MCF 10A (cell line): ENCODE measurements around the gene GRM7. TPM values are rescaled to one million over a fixed set of nuclear protein-coding genes. Genes with fewer than 3 reads are reported as not detected.

Experiments
- BruUV-seq: library from RNA; stranded (reverse); fragments of 400-500 nt; replicated peaks from 2 replicates; lab custom pipeline; 2021; lab: Mats Ljungman, UMichigan
- CTCF ChIA-PET: fragments of 300-600 bp; sonication (Branson Sonifier 250); formaldehyde crosslinking; extraction: SDS; loops from one replicate; lab custom pipeline; 2021; ENCODE audit warnings: antibody characterized with exemption, inconsistent platforms; lab: Yijun Ruan, JAX
- POLR2A ChIA-PET: fragments of 300-600, 350-650 bp; sonication (Branson Sonifier 250); formaldehyde crosslinking; extraction: SDS; loops from one replicate; lab custom pipeline; 2020; ENCODE audit warnings: antibody characterized with exemption, inconsistent platforms; lab: Yijun Ruan, JAX
- DNase-seq: peaks from one replicate; pipeline ENCODE4 v3.0.0-alpha.2; 2018; ENCODE audit not compliant: unreplicated experiment
- H3K27ac Mint-ChIP-seq: one replicate; pipeline ENCODE4 v1.8.0; 2022; ENCODE audit warnings: mild to moderate bottlenecking, low read depth, mixed read lengths; ENCODE audit not compliant: unreplicated experiment
- H3K27me3 Mint-ChIP-seq: one replicate; pipeline ENCODE4 v1.8.0; 2022; ENCODE audit warnings: mixed read lengths; ENCODE audit not compliant: insufficient read depth, unreplicated experiment
- H3K36me3 Mint-ChIP-seq: one replicate; pipeline ENCODE4 v1.8.0; 2022; ENCODE audit warnings: mild to moderate bottlenecking, moderate library complexity, mixed read lengths; ENCODE audit not compliant: insufficient read depth, unreplicated experiment
- H3K4me1 Mint-ChIP-seq: one replicate; pipeline ENCODE4 v1.8.0; 2022; ENCODE audit warnings: mixed read lengths; ENCODE audit not compliant: insufficient read depth, unreplicated experiment
- H3K4me3 Mint-ChIP-seq: one replicate; pipeline ENCODE4 v1.8.0; 2022; ENCODE audit warnings: mild to moderate bottlenecking, moderate library complexity, mixed read lengths; ENCODE audit not compliant: unreplicated experiment
- H3K9me3 Mint-ChIP-seq: one replicate; pipeline ENCODE4 v1.8.0; 2022; ENCODE audit warnings: mixed read lengths; ENCODE audit not compliant: unreplicated experiment
- intact Hi-C: fragments of 100-400 bp; cut with micrococcal nuclease; formaldehyde crosslinking; loops from 2 replicates; pipeline ENCODE4 v1.14.1; 2022
- total RNA-seq: library from RNA; stranded (reverse); gene quantifications from 2 replicates; pipeline ENCODE4 v1.2.3, GENCODE V29; 2022
- TF ChIP-seq, protein P1 (sequence below): fragments of 200-600 bp; IDR thresholded peaks from one replicate; pipeline ENCODE4 v1.8.0; 2022; ENCODE audit warnings: antibody characterized with exemption, mild to moderate bottlenecking; ENCODE audit not compliant: unreplicated experiment

GRM7 gene
- total RNA-seq, 1 experiment from 2014 or later = not detected

- Mint-ChIP-seq H3K9me3 (peaks cover 12% of the 10 kb centered on the region), H3K4me1 (peaks cover 11% of the 10 kb centered on the region), H3K4me3 (no peak overlapping the region), H3K27ac (no peak overlapping the region), H3K36me3 (no peaks in the 10 kb centered on the region), H3K27me3 (no peaks in the 10 kb centered on the region)
- POLR2A ChIA-PET = interaction anchor here (0.7 to 0.9 kb wide), 2 partner anchors 9 to 12 kb away, joined by 3 to 5 read pairs; no protein-coding TSS in a partner anchor
- CTCF ChIA-PET = interaction anchor here (0.6 kb wide), 3 partner anchors 22 to 872 kb away, joined by 3 read pairs; no protein-coding TSS in a partner anchor
- TF ChIP-seq, protein P1, sequence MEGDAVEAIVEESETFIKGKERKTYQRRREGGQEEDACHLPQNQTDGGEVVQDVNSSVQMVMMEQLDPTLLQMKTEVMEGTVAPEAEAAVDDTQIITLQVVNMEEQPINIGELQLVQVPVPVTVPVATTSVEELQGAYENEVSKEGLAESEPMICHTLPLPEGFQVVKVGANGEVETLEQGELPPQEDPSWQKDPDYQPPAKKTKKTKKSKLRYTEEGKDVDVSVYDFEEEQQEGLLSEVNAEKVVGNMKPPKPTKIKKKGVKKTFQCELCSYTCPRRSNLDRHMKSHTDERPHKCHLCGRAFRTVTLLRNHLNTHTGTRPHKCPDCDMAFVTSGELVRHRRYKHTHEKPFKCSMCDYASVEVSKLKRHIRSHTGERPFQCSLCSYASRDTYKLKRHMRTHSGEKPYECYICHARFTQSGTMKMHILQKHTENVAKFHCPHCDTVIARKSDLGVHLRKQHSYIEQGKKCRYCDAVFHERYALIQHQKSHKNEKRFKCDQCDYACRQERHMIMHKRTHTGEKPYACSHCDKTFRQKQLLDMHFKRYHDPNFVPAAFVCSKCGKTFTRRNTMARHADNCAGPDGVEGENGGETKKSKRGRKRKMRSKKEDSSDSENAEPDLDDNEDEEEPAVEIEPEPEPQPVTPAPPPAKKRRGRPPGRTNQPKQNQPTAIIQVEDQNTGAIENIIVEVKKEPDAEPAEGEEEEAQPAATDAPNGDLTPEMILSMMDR = no peak
- BruUV-seq = no TSS peak
- DNase-seq = no peak
- intact Hi-C loops = no loop called here
Observed at GRCh38 chr3:7241584-7242302, 380.8 kb downstream of the GRM7 start.

- Mint-ChIP-seq H3K36me3 (no peaks in the 10 kb centered on the region), H3K27ac (no peak overlapping the region), H3K4me1 (peaks cover 11% of the 10 kb centered on the region), H3K27me3 (no peaks in the 10 kb centered on the region), H3K9me3 (peaks cover 10% of the 10 kb centered on the region), H3K4me3 (no peak overlapping the region)
- POLR2A ChIA-PET = interaction anchor here (0.7 to 0.9 kb wide), 2 partner anchors 9 to 12 kb away, joined by 3 to 5 read pairs; no protein-coding TSS in a partner anchor
- intact Hi-C loops = no loop called here
- TF ChIP-seq, protein P1 = no peak
- peak; percentile 20 for DNase-seq
- CTCF ChIA-PET = interaction anchor here (0.6 kb wide), 2 partner anchors 62 to 871 kb away, joined by 3 read pairs; no protein-coding TSS in a partner anchor
- BruUV-seq = no TSS peak
Observed at GRCh38 chr3:7242303-7242635, 381.4 kb downstream of the GRM7 start.

DNA sequence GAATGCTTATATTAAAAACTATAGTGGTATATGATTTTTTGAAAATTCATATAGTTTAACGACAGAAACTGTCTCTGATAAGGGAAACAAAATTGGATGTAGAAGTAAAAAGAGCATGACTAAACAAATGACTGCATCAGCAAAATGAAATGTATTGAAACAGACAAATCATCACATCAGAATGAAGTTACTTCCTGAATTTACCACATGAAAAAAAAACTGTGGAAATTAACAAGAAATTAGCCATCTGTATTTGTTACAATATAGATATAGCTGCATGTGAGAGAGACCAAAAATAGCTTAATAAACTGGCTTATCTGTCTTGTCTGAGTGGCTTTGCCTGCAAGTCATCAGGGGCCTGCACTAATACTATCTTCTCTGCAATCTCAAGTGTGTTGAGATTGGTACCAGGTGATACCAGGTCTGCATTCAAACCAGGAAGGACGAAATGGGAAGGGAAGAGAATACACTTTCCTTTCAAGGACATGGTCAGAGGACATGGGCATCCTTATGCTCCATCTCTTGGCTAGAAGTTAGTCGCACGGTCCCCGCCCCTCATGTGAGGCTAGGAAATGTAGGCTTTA, 388.7 kb downstream of the GRM7 start:
- H3K36me3 Mint-ChIP-seq = no peaks in the 10 kb centered on the region
- no peak for DNase-seq
- H3K27ac Mint-ChIP-seq = no peak overlapping the region
- BruUV-seq = no TSS peak
- intact Hi-C loops = no loop called here
- H3K4me3 Mint-ChIP-seq = no peak overlapping the region
- TF ChIP-seq, protein P1 = no peak
- no peaks in the 10 kb centered on the region for H3K9me3 Mint-ChIP-seq
- CTCF ChIA-PET = no interaction called here
- H3K27me3 Mint-ChIP-seq = no peaks in the 10 kb centered on the region
- H3K4me1 Mint-ChIP-seq = peaks cover 5% of the 10 kb centered on the region
- POLR2A ChIA-PET = interaction anchor here (0.6 kb wide), 1 partner anchor 10 kb away, joined by 3 read pairs; no protein-coding TSS in a partner anchor

DNA sequence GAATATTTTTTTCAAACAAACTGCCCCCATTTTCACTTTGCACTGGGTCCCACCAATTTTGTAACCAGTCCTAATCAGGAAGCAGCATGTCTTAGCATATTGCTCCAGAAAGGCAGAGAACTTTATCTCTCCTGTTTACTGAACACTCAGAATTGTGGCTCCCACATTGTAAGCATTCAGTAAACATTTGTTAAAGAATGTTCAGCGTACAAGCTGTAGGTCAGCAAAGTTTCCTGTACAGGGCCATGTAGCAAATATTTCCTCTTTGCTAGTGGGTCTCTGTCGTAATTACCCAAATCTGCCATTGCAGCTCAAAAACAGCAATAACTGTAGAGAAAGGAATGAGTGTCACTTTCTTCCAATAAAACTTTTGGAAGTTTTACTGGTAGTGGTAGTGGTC, 393.3 kb downstream of the GRM7 start:
- H3K4me3 Mint-ChIP-seq = no peak overlapping the region
- no TSS peak for BruUV-seq
- H3K27ac Mint-ChIP-seq = no peak overlapping the region
- H3K4me1 Mint-ChIP-seq = no peaks in the 10 kb centered on the region
- ChIA-PET CTCF (interaction anchor here (0.6 to 1.0 kb wide), 3 partner anchors 131 to 857 kb away, joined by 3 to 5 read pairs (median 4); no protein-coding TSS in a partner anchor), POLR2A (interaction anchor here (0.5 kb wide), 1 partner anchor 12 kb away, joined by 3 read pairs; no protein-coding TSS in a partner anchor)
- H3K9me3 Mint-ChIP-seq = peaks cover 8% of the 10 kb centered on the region
- DNase-seq = no peak
- TF ChIP-seq, protein P1 = no peak
- intact Hi-C loops = no loop called here
- H3K36me3 Mint-ChIP-seq = no peaks in the 10 kb centered on the region
- no peaks in the 10 kb centered on the region for H3K27me3 Mint-ChIP-seq
